Measurements from ENCODE around the gene VAV1.
"Not testable (repeated sequence)": the region's sequence is repeated elsewhere in the genome, so short reads cannot be mapped to it uniquely, and the experiment has no call there.

The VAV1 gene

GRCh38 chr19:6745965-6746364 is 26.5 kb upstream of the VAV1 start:
- WGBS (ENCODE audit: extremely low coverage, insufficient coverage, low lambda C conversion rate) = no CpG with 5 or more reads among the region's 24 CpGs
- peaks cover 34% of the 10 kb centered on the region for H3K36me3 ChIP-seq (ENCODE audit: control insufficient read depth, insufficient read depth, low read length)

GRCh38 chr19:6748543-6748942 is 24.0 kb upstream of the VAV1 start:
- not testable (repeated sequence) for H3K4ac ChIP-seq (ENCODE audit: low read depth, low read length); H4K8ac ChIP-seq (ENCODE audit: low read depth, low read length); H3K4me3 ChIP-seq (ENCODE audit: low read length); H3K23ac ChIP-seq (ENCODE audit: low read length); H3K4me1 ChIP-seq (ENCODE audit: control insufficient read depth, low read depth, low read length); H2AK5ac ChIP-seq (ENCODE audit: low read length); H3K79me1 ChIP-seq (ENCODE audit: low read length); H3K9ac ChIP-seq (ENCODE audit: low read length); H2BK5ac ChIP-seq (ENCODE audit: low read length); H3K27ac ChIP-seq (ENCODE audit: low read depth, low read length); H2BK120ac ChIP-seq (ENCODE audit: low read depth, low read length); H3K18ac ChIP-seq (ENCODE audit: low read length); H3K79me2 ChIP-seq (ENCODE audit: control insufficient read depth, insufficient read depth, low read length); DNase-seq; H3K56ac ChIP-seq (ENCODE audit: low read length); H4K5ac ChIP-seq (ENCODE audit: low read length); H3K4me2 ChIP-seq (ENCODE audit: low read length); H3K27me3 ChIP-seq (ENCODE audit: insufficient read depth, low read length, poor library complexity); H2BK15ac ChIP-seq (replicated peaks; ENCODE audit: low read depth)
- no CpG with 5 or more reads among the region's 10 CpGs for WGBS (ENCODE audit: extremely low coverage, insufficient coverage, low lambda C conversion rate)
- peaks cover 36% of the 10 kb centered on the region for H3K36me3 ChIP-seq (ENCODE audit: control insufficient read depth, insufficient read depth, low read length)

More at GRCh38 chr19:6745965-6746364, 26.5 kb upstream of the VAV1 start:
- no peak overlapping the region for H4K5ac ChIP-seq (ENCODE audit: low read length)
- H3K79me1 ChIP-seq (ENCODE audit: low read length) = peaks cover 14% of the 10 kb centered on the region
- H3K4me1 ChIP-seq (ENCODE audit: control insufficient read depth, low read depth, low read length) = peaks cover 4% of the 10 kb centered on the region
- H3K27ac ChIP-seq (ENCODE audit: low read depth, low read length) = no peak overlapping the region
- H3K23ac ChIP-seq (ENCODE audit: low read length) = no peak overlapping the region
- DNase-seq = no peak
- no peak overlapping the region for H2BK15ac ChIP-seq (replicated peaks; ENCODE audit: low read depth)
- H4K8ac ChIP-seq (ENCODE audit: low read depth, low read length) = no peak overlapping the region
- no peak overlapping the region for H3K9ac ChIP-seq (ENCODE audit: low read length)
- no peaks in the 10 kb centered on the region for H3K27me3 ChIP-seq (ENCODE audit: insufficient read depth, low read length, poor library complexity)
- H3K4me3 ChIP-seq (ENCODE audit: low read length) = no peak overlapping the region
- no peak overlapping the region for H3K18ac ChIP-seq (ENCODE audit: low read length)
- no peak overlapping the region for H2AK5ac ChIP-seq (ENCODE audit: low read length)
- no peak overlapping the region for H3K4me2 ChIP-seq (ENCODE audit: low read length)
- H2BK5ac ChIP-seq (ENCODE audit: low read length) = no peak overlapping the region
- H3K56ac ChIP-seq (ENCODE audit: low read length) = no peak overlapping the region
- no peak overlapping the region for H2BK120ac ChIP-seq (ENCODE audit: low read depth, low read length)
- no peak overlapping the region for H3K4ac ChIP-seq (ENCODE audit: low read depth, low read length)
- peaks cover 22% of the 10 kb centered on the region for H3K79me2 ChIP-seq (ENCODE audit: control insufficient read depth, insufficient read depth, low read length)

GRCh38 chr19:6750062-6750461 is 22.4 kb upstream of the VAV1 start:
- no peak for DNase-seq
- peaks cover 29% of the 10 kb centered on the region for H3K36me3 ChIP-seq (ENCODE audit: control insufficient read depth, insufficient read depth, low read length)
- no peaks in the 10 kb centered on the region for H3K4me1 ChIP-seq (ENCODE audit: control insufficient read depth, low read depth, low read length)
- no peaks in the 10 kb centered on the region for H3K79me2 ChIP-seq (ENCODE audit: control insufficient read depth, insufficient read depth, low read length)
- no CpG with 5 or more reads among the region's 20 CpGs for WGBS (ENCODE audit: extremely low coverage, insufficient coverage, low lambda C conversion rate)
- H3K4ac ChIP-seq (ENCODE audit: low read depth, low read length) = no peak overlapping the region
- no peak overlapping the region for H3K4me3 ChIP-seq (ENCODE audit: low read length)
- H3K4me2 ChIP-seq (ENCODE audit: low read length) = no peak overlapping the region
- no peaks in the 10 kb centered on the region for H3K27me3 ChIP-seq (ENCODE audit: insufficient read depth, low read length, poor library complexity)
- no peak overlapping the region for H3K27ac ChIP-seq (ENCODE audit: low read depth, low read length)
- H2BK120ac ChIP-seq (ENCODE audit: low read depth, low read length) = no peak overlapping the region
- no peak overlapping the region for H2BK15ac ChIP-seq (replicated peaks; ENCODE audit: low read depth)
- no peak overlapping the region for H4K5ac ChIP-seq (ENCODE audit: low read length)
- H3K23ac ChIP-seq (ENCODE audit: low read length) = no peak overlapping the region
- H3K56ac ChIP-seq (ENCODE audit: low read length) = no peak overlapping the region
- H3K9ac ChIP-seq (ENCODE audit: low read length) = no peak overlapping the region
- H3K18ac ChIP-seq (ENCODE audit: low read length) = no peak overlapping the region
- H2AK5ac ChIP-seq (ENCODE audit: low read length) = no peak overlapping the region
- H4K8ac ChIP-seq (ENCODE audit: low read depth, low read length) = no peak overlapping the region
- H2BK5ac ChIP-seq (ENCODE audit: low read length) = no peak overlapping the region
- peaks cover 3% of the 10 kb centered on the region for H3K79me1 ChIP-seq (ENCODE audit: low read length)

DNA sequence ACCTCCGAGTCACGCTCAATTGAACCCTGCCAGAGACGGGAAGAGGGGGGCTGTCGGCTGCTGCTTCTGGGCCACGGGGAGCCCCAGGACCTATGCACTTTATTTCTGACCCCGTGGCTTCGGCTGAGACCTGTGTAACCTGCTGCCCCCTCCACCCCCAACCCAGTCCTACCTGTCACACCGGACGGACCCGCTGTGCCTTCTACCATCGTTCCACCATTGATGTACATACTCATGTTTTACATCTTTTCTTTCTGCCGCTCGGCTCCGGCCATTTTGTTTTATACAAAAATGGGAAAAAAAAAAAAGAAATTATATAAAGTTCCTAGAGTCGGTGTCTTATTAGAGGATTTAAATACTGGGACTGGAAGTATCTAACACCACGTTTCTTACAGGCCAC is 21.3 kb upstream of the VAV1 start:
- no peak overlapping the region for H2BK120ac ChIP-seq (ENCODE audit: low read depth, low read length)
- H3K4me2 ChIP-seq (ENCODE audit: low read length) = no peak overlapping the region
- H3K18ac ChIP-seq (ENCODE audit: low read length) = no peak overlapping the region
- H3K4me3 ChIP-seq (ENCODE audit: low read length) = no peak overlapping the region
- H3K4ac ChIP-seq (ENCODE audit: low read depth, low read length) = no peak overlapping the region
- DNase-seq = no peak
- H4K8ac ChIP-seq (ENCODE audit: low read depth, low read length) = no peak overlapping the region
- no peaks in the 10 kb centered on the region for H3K79me2 ChIP-seq (ENCODE audit: control insufficient read depth, insufficient read depth, low read length)
- no peak overlapping the region for H3K9ac ChIP-seq (ENCODE audit: low read length)
- H4K5ac ChIP-seq (ENCODE audit: low read length) = no peak overlapping the region
- H2AK5ac ChIP-seq (ENCODE audit: low read length) = no peak overlapping the region
- no peak overlapping the region for H3K23ac ChIP-seq (ENCODE audit: low read length)
- H3K27me3 ChIP-seq (ENCODE audit: insufficient read depth, low read length, poor library complexity) = no peaks in the 10 kb centered on the region
- H2BK15ac ChIP-seq (replicated peaks; ENCODE audit: low read depth) = no peak overlapping the region
- peaks cover 23% of the 10 kb centered on the region for H3K36me3 ChIP-seq (ENCODE audit: control insufficient read depth, insufficient read depth, low read length)
- no CpG with 5 or more reads among the region's 16 CpGs for WGBS (ENCODE audit: extremely low coverage, insufficient coverage, low lambda C conversion rate)
- peaks cover 2% of the 10 kb centered on the region for H3K79me1 ChIP-seq (ENCODE audit: low read length)
- no peak overlapping the region for H3K27ac ChIP-seq (ENCODE audit: low read depth, low read length)
- H3K4me1 ChIP-seq (ENCODE audit: control insufficient read depth, low read depth, low read length) = no peaks in the 10 kb centered on the region
- no peak overlapping the region for H2BK5ac ChIP-seq (ENCODE audit: low read length)
- H3K56ac ChIP-seq (ENCODE audit: low read length) = no peak overlapping the region

- Histone ChIP-seq H3K79me1 (ENCODE audit: low read length) (no peaks in the 10 kb centered on the region), H3K27me3 (ENCODE audit: insufficient read depth, low read length, poor library complexity) (no peaks in the 10 kb centered on the region), H3K23ac (ENCODE audit: low read length) (no peak overlapping the region), H2BK5ac (ENCODE audit: low read length) (no peak overlapping the region), H2BK120ac (ENCODE audit: low read depth, low read length) (no peak overlapping the region), H3K56ac (ENCODE audit: low read length) (peak overlapping the region; percentile 84), H2AK5ac (ENCODE audit: low read length) (no peak overlapping the region), H3K27ac (ENCODE audit: low read depth, low read length) (peak overlapping the region; percentile 63), H3K9ac (ENCODE audit: low read length) (peak overlapping the region; percentile 67), H3K36me3 (ENCODE audit: control insufficient read depth, insufficient read depth, low read length) (peaks cover 13% of the 10 kb centered on the region), H3K4ac (ENCODE audit: low read depth, low read length) (no peak overlapping the region), H4K5ac (ENCODE audit: low read length) (no peak overlapping the region), H4K8ac (ENCODE audit: low read depth, low read length) (no peak overlapping the region), H3K18ac (ENCODE audit: low read length) (peak overlapping the region; percentile 19), H2BK15ac (replicated peaks; ENCODE audit: low read depth) (no peak overlapping the region), H3K4me2 (ENCODE audit: low read length) (peak overlapping the region; percentile 46), H3K79me2 (ENCODE audit: control insufficient read depth, insufficient read depth, low read length) (no peaks in the 10 kb centered on the region), H3K4me3 (ENCODE audit: low read length) (no peak overlapping the region), H3K4me1 (ENCODE audit: control insufficient read depth, low read depth, low read length) (no peaks in the 10 kb centered on the region)
- DNase-seq = peak; percentile 86
- no CpG with 5 or more reads among the region's 50 CpGs for WGBS (ENCODE audit: extremely low coverage, insufficient coverage, low lambda C conversion rate)
Measured at GRCh38 chr19:6752256-6753177, 20.0 kb upstream of the VAV1 start.
